ENCODE data around the gene CD163. TPM values are rescaled to one million over a fixed set of nuclear protein-coding genes. Genes with fewer than 3 reads are reported as not detected.

Gene CD163
- total RNA-seq, 1 experiment from 2014 or later: not detected

- Histone ChIP-seq H3K9me2 (ENCODE audit: insufficient read depth) (no peaks in the 10 kb centered on the region), H3K4me1 (replicated peaks; ENCODE audit: insufficient read depth) (no peaks in the 10 kb centered on the region), H2AFZ (no peak overlapping the region), H3K9me3 (ENCODE audit: insufficient read depth, low read depth) (no peaks in the 10 kb centered on the region), H3K36me3 (ENCODE audit: low read depth) (no peaks in the 10 kb centered on the region), H4K20me1 (ENCODE audit: insufficient read depth) (no peaks in the 10 kb centered on the region), H3K27me3 (ENCODE audit: insufficient read depth, low read depth) (no peaks in the 10 kb centered on the region), H3F3A (ENCODE audit: insufficient read depth, low read depth) (no peaks in the 10 kb centered on the region), H3K4me2 (no peak overlapping the region), H3K79me2 (ENCODE audit: low read depth) (no peaks in the 10 kb centered on the region), H3K27ac (no peak overlapping the region), H3K4me3 (no peak overlapping the region)
- CTCF ChIA-PET: interaction anchor here (0.6 to 0.7 kb wide), 3 partner anchors 61 to 1108 kb away, joined by 3 to 10 read pairs (median 4); no protein-coding TSS in a partner anchor
- no TSS peak for BruUV-seq (replicated peaks)
- peak in 1 of 2 experiments; percentile 9 for DNase-seq
- intact Hi-C loops (cut with micrococcal nuclease; ENCODE audit: unreplicated experiment): no loop called here
- POLR2A ChIA-PET (ENCODE audit: unreplicated experiment): no interaction called here
- TF ChIP-seq CTCF (conservative IDR thresholded peaks at IDR 0.05) (no peak), EZH2 (IDR thresholded peaks at IDR 0.05; ENCODE audit: low read depth) (no peak)
These were observed 2.5 kb downstream of the CD163 start for GRCh38 chr12:7501031-7501588.

- H3K4me1 ChIP-seq (replicated peaks; ENCODE audit: insufficient read depth): no peaks in the 10 kb centered on the region
- H3K27ac ChIP-seq: no peak overlapping the region
- CTCF ChIA-PET: interaction anchor here (0.7 kb wide), 1 partner anchor 444 kb away, joined by 7 read pairs; no protein-coding TSS in a partner anchor
- H3K9me2 ChIP-seq (ENCODE audit: insufficient read depth): no peaks in the 10 kb centered on the region
- no peak for TF ChIP-seq CTCF (conservative IDR thresholded peaks at IDR 0.05)
- TF ChIP-seq EZH2 (IDR thresholded peaks at IDR 0.05; ENCODE audit: low read depth): no peak
- no peaks in the 10 kb centered on the region for H3F3A ChIP-seq (ENCODE audit: insufficient read depth, low read depth)
- no peaks in the 10 kb centered on the region for H3K9me3 ChIP-seq (ENCODE audit: insufficient read depth, low read depth)
- H3K4me3 ChIP-seq: no peak overlapping the region
- no peak overlapping the region for H2AFZ ChIP-seq
- H3K79me2 ChIP-seq (ENCODE audit: low read depth): no peaks in the 10 kb centered on the region
- no peaks in the 10 kb centered on the region for H3K36me3 ChIP-seq (ENCODE audit: low read depth)
- no peak overlapping the region for H3K4me2 ChIP-seq
- DNase-seq: no peak
- BruUV-seq (replicated peaks): no TSS peak
- H4K20me1 ChIP-seq (ENCODE audit: insufficient read depth): no peaks in the 10 kb centered on the region
- POLR2A ChIA-PET (ENCODE audit: unreplicated experiment): no interaction called here
- no peaks in the 10 kb centered on the region for H3K27me3 ChIP-seq (ENCODE audit: insufficient read depth, low read depth)
- intact Hi-C loops (cut with micrococcal nuclease; ENCODE audit: unreplicated experiment): no loop called here
These were observed 3.9 kb downstream of the CD163 start for GRCh38 chr12:7499636-7500035.

GRCh38 chr12:7498809-7499208 is 4.8 kb downstream of the CD163 start:
- no peaks in the 10 kb centered on the region for H3K9me3 ChIP-seq (ENCODE audit: insufficient read depth, low read depth)
- POLR2A ChIA-PET (ENCODE audit: unreplicated experiment): interaction anchor here (0.6 kb wide), 1 partner anchor 110 kb away, joined by 3 read pairs; no protein-coding TSS in a partner anchor
- BruUV-seq (replicated peaks): no TSS peak
- no peaks in the 10 kb centered on the region for H3K79me2 ChIP-seq (ENCODE audit: low read depth)
- intact Hi-C loops (cut with micrococcal nuclease; ENCODE audit: unreplicated experiment): no loop called here
- CTCF ChIA-PET: interaction anchor here (0.6 kb wide), 1 partner anchor 10 kb away, joined by 3 read pairs; no protein-coding TSS in a partner anchor
- no peaks in the 10 kb centered on the region for H3F3A ChIP-seq (ENCODE audit: insufficient read depth, low read depth)
- no peaks in the 10 kb centered on the region for H3K9me2 ChIP-seq (ENCODE audit: insufficient read depth)
- no peak overlapping the region for H3K4me3 ChIP-seq
- no peaks in the 10 kb centered on the region for H3K4me1 ChIP-seq (replicated peaks; ENCODE audit: insufficient read depth)
- H3K36me3 ChIP-seq (ENCODE audit: low read depth): no peaks in the 10 kb centered on the region
- H2AFZ ChIP-seq: no peak overlapping the region
- no peak overlapping the region for H3K27ac ChIP-seq
- no peak for DNase-seq
- H4K20me1 ChIP-seq (ENCODE audit: insufficient read depth): no peaks in the 10 kb centered on the region
- no peaks in the 10 kb centered on the region for H3K27me3 ChIP-seq (ENCODE audit: insufficient read depth, low read depth)
- H3K4me2 ChIP-seq: no peak overlapping the region
- TF ChIP-seq CTCF (conservative IDR thresholded peaks at IDR 0.05) (no peak), EZH2 (IDR thresholded peaks at IDR 0.05; ENCODE audit: low read depth) (no peak)

All from PC-9 (cell line).